Measurements from ENCODE around the gene ATP5F1B. TPM values are rescaled to one million over a fixed set of nuclear protein-coding genes. Genes with fewer than 3 reads are reported as not detected.

The ATP5F1B gene
- total and polyA plus RNA-seq, 9 of the 15 experiments (the other 6 are each of a cell fraction or from before 2014, with no cell fraction given): 908 to 3,125 (median 1,482) TPM

- peak; percentile 83 for TF ChIP-seq PHF8 (IDR thresholded peaks at IDR 0.05; ENCODE audit: borderline replicate concordance, low read length)
- peak; percentile 50; the same call in 1 of the 2 replicates for TF ChIP-seq NCOA1 (IDR thresholded peaks at IDR 0.05; ENCODE audit: low read depth)
- TF ChIP-seq MTA1 (IDR thresholded peaks at IDR 0.05; ENCODE audit: borderline replicate concordance): peak; percentile 96
- TF ChIP-seq BRCA1 (IDR thresholded peaks at IDR 0.05): no peak
- no peak for TF ChIP-seq BRCA1 (CRISPR knock-in tag; IDR thresholded peaks at IDR 0.05)
- TF ChIP-seq PATZ1 (CRISPR knock-in tag; IDR thresholded peaks at IDR 0.05; ENCODE audit: borderline replicate concordance): no peak
- TF ChIP-seq CTCF (IDR thresholded peaks at IDR 0.05 in 2 of 3, conservative IDR thresholded peaks at IDR 0.05 in 1 of 3; ENCODE audit: insufficient read depth in 2 of 3, low read depth in 1 of 3, low read length in 3 of 3): 0 out of 6 replicates have a peak, but pooled peaks of 1 of the 3 experiments have one; percentile 10
- peak; percentile 63; the same call in 1 of the 2 replicates for TF ChIP-seq ATF3 (IDR thresholded peaks at IDR 0.05)
- TF ChIP-seq ATF3 (CRISPR knock-in tag; conservative IDR thresholded peaks at IDR 0.05): peak; percentile 83
- 0 out of 2 replicates have a peak, but pooled peaks have one; percentile 26 for TF ChIP-seq ZNF444 (CRISPR knock-in tag; IDR thresholded peaks at IDR 0.05)
- TF ChIP-seq BRF2 (IDR thresholded peaks at IDR 0.05; ENCODE audit: borderline replicate concordance, insufficient read depth, insufficient read length): no peak
- TF ChIP-seq ELK3 (CRISPR knock-in tag; IDR thresholded peaks at IDR 0.05): no peak
- TF ChIP-seq CBFA2T2 (conservative IDR thresholded peaks at IDR 0.05): no peak
- no peak for TF ChIP-seq BDP1 (IDR thresholded peaks at IDR 0.05; ENCODE audit: insufficient read depth, insufficient read length)
- no peak for TF ChIP-seq PTBP1 (IDR thresholded peaks at IDR 0.05; ENCODE audit: low read depth, low read length)
- no peak for TF ChIP-seq PREB (CRISPR knock-in tag; IDR thresholded peaks at IDR 0.05)
- TF ChIP-seq TOE1 (IDR thresholded peaks at IDR 0.05; ENCODE audit: borderline replicate concordance): peak; percentile 50; the same call in 1 of the 2 replicates
- TF ChIP-seq TOE1 (CRISPR knock-in tag; IDR thresholded peaks at IDR 0.05; ENCODE audit: borderline replicate concordance, low read depth): peak; percentile 44; the same call in 1 of the 2 replicates
Observed at GRCh38 chr12:56688129-56688845, 42.5 kb upstream of the ATP5F1B start, which contains the start of gene PTGES3 (continued).
